ENCODE measurements around the gene TIMP4.

The TIMP4 gene

GRCh38 chr3:12158387-12159226 lies at the start of gene TIMP4:
TIMP4 (minus strand) TSS chr3:12158912; CDS start chr3:12158840, 72 bp downstream.
- no peak for DNase-seq

- DNase-seq = no peak
Observed at GRCh38 chr3:12205171-12205570, 46.5 kb upstream of the TIMP4 start.

- DNase-seq = no peak
Observed at GRCh38 chr3:12201813-12202212, 43.1 kb upstream of the TIMP4 start.

- DNase-seq = no peak
Observed at GRCh38 chr3:12198301-12198700, 39.6 kb upstream of the TIMP4 start.

GRCh38 chr3:12197475-12197874 lies 38.8 kb upstream of the TIMP4 start:
- DNase-seq = no peak

- no peak for DNase-seq
Observed at GRCh38 chr3:12196684-12197083, 38.0 kb upstream of the TIMP4 start.

GRCh38 chr3:12195231-12195630 lies 36.5 kb upstream of the TIMP4 start:
- no peak for DNase-seq

- DNase-seq = no peak
Observed at GRCh38 chr3:12194669-12195161, 36.0 kb upstream of the TIMP4 start.

GRCh38 chr3:12194209-12194608 lies 35.5 kb upstream of the TIMP4 start:
- DNase-seq = no peak

- DNase-seq = no peak
Observed at GRCh38 chr3:12193485-12194165, 34.9 kb upstream of the TIMP4 start.

GRCh38 chr3:12192655-12193484 lies 34.2 kb upstream of the TIMP4 start:
- DNase-seq = no peak

- no peak for DNase-seq
Observed at GRCh38 chr3:12192173-12192572, 33.5 kb upstream of the TIMP4 start.

GRCh38 chr3:12191559-12191958 lies 32.8 kb upstream of the TIMP4 start:
- no peak for DNase-seq

- no peak for DNase-seq
Observed at GRCh38 chr3:12190832-12191231, 32.1 kb upstream of the TIMP4 start.

- no peak for DNase-seq
Observed at GRCh38 chr3:12190221-12190807, 31.6 kb upstream of the TIMP4 start.

- no peak for DNase-seq
Observed at GRCh38 chr3:12188681-12189287, 30.1 kb upstream of the TIMP4 start.

GRCh38 chr3:12188328-12188648 lies 29.6 kb upstream of the TIMP4 start:
- DNase-seq = no peak

- no peak for DNase-seq
Observed at GRCh38 chr3:12187448-12188327, 29.0 kb upstream of the TIMP4 start.

- DNase-seq = no peak
Observed at GRCh38 chr3:12186515-12187286, 28.0 kb upstream of the TIMP4 start.

GRCh38 chr3:12186046-12186445 lies 27.3 kb upstream of the TIMP4 start:
- DNase-seq = no peak

All from NCI-H1694 (cell line).